Neural cell (in vitro differentiated cells): Measurements from ENCODE around the gene SMU1. TPM values are rescaled to one million over a fixed set of nuclear protein-coding genes. Genes with fewer than 3 reads are reported as not detected.

Experiments
- H2AFZ ChIP-seq: fragments of 200-600, 300-800 bp; sonication (generic), shearing (Covaris generic); 2 replicates; pipeline ENCODE4 v1.6.0; 2014; ENCODE audit warnings: low read depth, mild to moderate bottlenecking, antibody characterized with exemption, low read length, moderate library complexity
- H3F3A ChIP-seq: fragments of 200-600 bp; shearing (Covaris generic); 2 replicates; pipeline ENCODE4 v1.6.1; 2016; ENCODE audit warnings: mild to moderate bottlenecking, moderate library complexity, mixed read lengths, antibody characterized with exemption, low read length; ENCODE audit not compliant: insufficient read depth, poor library complexity, severe bottlenecking
- H3K27ac ChIP-seq: fragments of 200-600, 300-800 bp; sonication (generic), shearing (Covaris generic); 2 replicates; pipeline ENCODE4 v1.5.1; 2014; ENCODE audit warnings: mild to moderate bottlenecking, low read length, moderate library complexity
- H3K27me3 ChIP-seq: fragments of 300-800, 200-600 bp; sonication (generic), shearing (Covaris generic); 2 replicates; pipeline ENCODE4 v1.6.0; 2014; ENCODE audit warnings: mild to moderate bottlenecking, low read depth, low read length, moderate library complexity; ENCODE audit not compliant: insufficient read depth
- H3K36me3 ChIP-seq: fragments of 300-800, 200-600 bp; sonication (generic), shearing (Covaris generic); 2 replicates; pipeline ENCODE4 v1.5.1; 2014; ENCODE audit warnings: mild to moderate bottlenecking, antibody characterized with exemption, low read length, moderate library complexity; ENCODE audit not compliant: insufficient read depth
- H3K4me2 ChIP-seq: fragments of 300-800, 200-600 bp; sonication (generic), shearing (Covaris generic); 2 replicates; pipeline ENCODE4 v1.6.0; 2014; ENCODE audit warnings: mild to moderate bottlenecking, low read length
- H3K4me3 ChIP-seq: fragments of 300-800, 200-600 bp; sonication (generic), shearing (Covaris generic); 2 replicates; pipeline ENCODE4 v1.5.1; 2014; ENCODE audit warnings: mild to moderate bottlenecking, low read length, moderate library complexity
- H3K79me2 ChIP-seq: fragments of 200-600 bp; shearing (Covaris generic); replicated peaks from 2 replicates; pipeline ENCODE4 v1.6.0; 2014; ENCODE audit warnings: mild to moderate bottlenecking, low read length, moderate library complexity; ENCODE audit not compliant: insufficient read depth
- H3K9ac ChIP-seq: fragments of 300-800, 200-600 bp; sonication (generic), shearing (Covaris generic); 2 replicates; pipeline ENCODE4 v1.6.1; 2016; ENCODE audit warnings: mild to moderate bottlenecking, low read length, mixed read lengths
- H3K9me2 ChIP-seq: fragments of 200-600 bp; shearing (Covaris generic); 2 replicates; pipeline ENCODE4 v1.6.1; 2016; ENCODE audit warnings: mild to moderate bottlenecking, low read length, mixed read lengths; ENCODE audit not compliant: insufficient read depth
- H3K9me3 ChIP-seq: fragments of 200-600, 300-800 bp; sonication (generic), shearing (Covaris generic); 2 replicates; pipeline ENCODE4 v1.6.1; 2016; ENCODE audit warnings: mild to moderate bottlenecking, mixed run types, low read length, moderate library complexity, mixed read lengths
- H4K20me1 ChIP-seq: fragments of 200-600 bp; shearing (Covaris generic); 2 replicates; pipeline ENCODE4 v1.6.1; 2016; ENCODE audit warnings: mild to moderate bottlenecking, mixed run types; ENCODE audit not compliant: insufficient read depth
- EP300 ChIP-seq: fragments of 450-650 bp; conservative IDR thresholded peaks from 2 replicates; pipeline ENCODE4 v1.6.1; 2014; ENCODE audit warnings: antibody characterized with exemption, mild to moderate bottlenecking, moderate library complexity; ENCODE audit not compliant: poor library complexity, severe bottlenecking
- EZH2 ChIP-seq: fragments of 200-600, 300-800 bp; shearing (Covaris generic), sonication (generic); IDR thresholded peaks from 2 replicates; pipeline ENCODE4 v1.6.1; 2014; ENCODE audit warnings: antibody characterized with exemption, low read length, borderline replicate concordance, mild to moderate bottlenecking; ENCODE audit not compliant: insufficient read depth, poor library complexity, severe bottlenecking
- MXI1 ChIP-seq: fragments of 450-650 bp; conservative IDR thresholded peaks from 2 replicates; pipeline ENCODE4 v1.6.1; 2014; ENCODE audit warnings: antibody characterized with exemption, mild to moderate bottlenecking; ENCODE audit not compliant: poor library complexity, severe bottlenecking
- POLR2AphosphoS5 ChIP-seq: IDR thresholded peaks from 2 replicates; pipeline ENCODE4 v1.6.1; 2012
- RAD21 ChIP-seq: fragments of 450-650 bp; conservative IDR thresholded peaks from 2 replicates; pipeline ENCODE4 v1.6.1; 2014; ENCODE audit warnings: antibody characterized with exemption, mild to moderate bottlenecking, moderate library complexity
- SMC3 ChIP-seq: fragments of 450-650 bp; conservative IDR thresholded peaks from 2 replicates; pipeline ENCODE4 v1.6.1; 2014; ENCODE audit warnings: antibody characterized with exemption, mild to moderate bottlenecking, moderate library complexity; ENCODE audit not compliant: poor library complexity
- TAF1 ChIP-seq: IDR thresholded peaks from 2 replicates; pipeline ENCODE4 v1.6.1; 2012; ENCODE audit warnings: low read depth
- polyA plus RNA-seq: library from polyadenylated mRNA; depleted of rRNA; stranded (reverse); fragments of >200 nt; gene quantifications from 2 replicates; pipeline ENCODE4 v1.2.3, GENCODE V29; 2014
- TF ChIP-seq, protein P1 (sequence below): IDR thresholded peaks from 2 replicates; pipeline ENCODE4 v1.6.1; 2012; ENCODE audit warnings: borderline replicate concordance
- TF ChIP-seq, protein P2 (sequence below): fragments of 450-650 bp; IDR thresholded peaks from 2 replicates; pipeline ENCODE4 v1.5.1; 2014; ENCODE audit warnings: antibody characterized with exemption, mild to moderate bottlenecking, moderate library complexity; ENCODE audit not compliant: poor library complexity, severe bottlenecking

The SMU1 gene
- polyA plus RNA-seq, 1 donor from 2014 or later, result 27.4 TPM

DNA sequence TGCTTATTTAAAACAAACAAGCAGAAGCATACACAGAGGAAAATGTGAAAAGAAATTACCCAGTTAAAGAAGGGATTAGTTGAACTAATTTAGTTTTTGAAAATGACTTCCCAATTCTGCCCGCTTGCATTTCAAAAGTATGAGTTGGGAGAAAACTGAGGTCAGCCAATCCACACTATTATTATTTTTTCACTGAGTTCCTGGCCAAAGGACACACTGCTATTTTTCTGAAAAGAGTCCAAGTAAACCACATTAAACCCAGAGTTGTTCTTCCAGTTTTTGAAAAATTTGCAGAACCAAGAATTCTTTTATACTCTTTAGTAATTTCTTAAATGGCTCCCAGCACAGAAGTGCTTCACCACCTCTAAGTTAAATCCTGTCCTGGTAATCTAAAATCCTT, 7.5 kb downstream of the SMU1 start:
- Histone ChIP-seq H4K20me1 (no peaks in the 10 kb centered on the region), H3K4me2 (no peak overlapping the region), H3K9me3 (no peaks in the 10 kb centered on the region), H2AFZ (no peak overlapping the region), H3K9me2 (no peaks in the 10 kb centered on the region), H3F3A (no peaks in the 10 kb centered on the region), H3K27me3 (no peaks in the 10 kb centered on the region), H3K4me3 (no peak overlapping the region), H3K79me2 (peaks cover 7% of the 10 kb centered on the region), H3K27ac (no peak overlapping the region), H3K36me3 (no peaks in the 10 kb centered on the region), H3K9ac (no peak overlapping the region)
- TF ChIP-seq MXI1 (no peak), POLR2AphosphoS5 (no peak)
- TF ChIP-seq, protein P1, sequence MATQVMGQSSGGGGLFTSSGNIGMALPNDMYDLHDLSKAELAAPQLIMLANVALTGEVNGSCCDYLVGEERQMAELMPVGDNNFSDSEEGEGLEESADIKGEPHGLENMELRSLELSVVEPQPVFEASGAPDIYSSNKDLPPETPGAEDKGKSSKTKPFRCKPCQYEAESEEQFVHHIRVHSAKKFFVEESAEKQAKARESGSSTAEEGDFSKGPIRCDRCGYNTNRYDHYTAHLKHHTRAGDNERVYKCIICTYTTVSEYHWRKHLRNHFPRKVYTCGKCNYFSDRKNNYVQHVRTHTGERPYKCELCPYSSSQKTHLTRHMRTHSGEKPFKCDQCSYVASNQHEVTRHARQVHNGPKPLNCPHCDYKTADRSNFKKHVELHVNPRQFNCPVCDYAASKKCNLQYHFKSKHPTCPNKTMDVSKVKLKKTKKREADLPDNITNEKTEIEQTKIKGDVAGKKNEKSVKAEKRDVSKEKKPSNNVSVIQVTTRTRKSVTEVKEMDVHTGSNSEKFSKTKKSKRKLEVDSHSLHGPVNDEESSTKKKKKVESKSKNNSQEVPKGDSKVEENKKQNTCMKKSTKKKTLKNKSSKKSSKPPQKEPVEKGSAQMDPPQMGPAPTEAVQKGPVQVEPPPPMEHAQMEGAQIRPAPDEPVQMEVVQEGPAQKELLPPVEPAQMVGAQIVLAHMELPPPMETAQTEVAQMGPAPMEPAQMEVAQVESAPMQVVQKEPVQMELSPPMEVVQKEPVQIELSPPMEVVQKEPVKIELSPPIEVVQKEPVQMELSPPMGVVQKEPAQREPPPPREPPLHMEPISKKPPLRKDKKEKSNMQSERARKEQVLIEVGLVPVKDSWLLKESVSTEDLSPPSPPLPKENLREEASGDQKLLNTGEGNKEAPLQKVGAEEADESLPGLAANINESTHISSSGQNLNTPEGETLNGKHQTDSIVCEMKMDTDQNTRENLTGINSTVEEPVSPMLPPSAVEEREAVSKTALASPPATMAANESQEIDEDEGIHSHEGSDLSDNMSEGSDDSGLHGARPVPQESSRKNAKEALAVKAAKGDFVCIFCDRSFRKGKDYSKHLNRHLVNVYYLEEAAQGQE, result no peak

GRCh38 chr9:33065157-33066076, 11.1 kb downstream of the SMU1 start:
- H3K27me3 ChIP-seq, result no peaks in the 10 kb centered on the region
- no peak for TF ChIP-seq EP300
- TF ChIP-seq EZH2, result no peak
- no peak for TF ChIP-seq MXI1
- no peak for TF ChIP-seq POLR2AphosphoS5
- no peak for TF ChIP-seq RAD21
- no peak for TF ChIP-seq TAF1
- no peak for TF ChIP-seq SMC3
- TF ChIP-seq, protein P1, result no peak
- TF ChIP-seq, protein P2, sequence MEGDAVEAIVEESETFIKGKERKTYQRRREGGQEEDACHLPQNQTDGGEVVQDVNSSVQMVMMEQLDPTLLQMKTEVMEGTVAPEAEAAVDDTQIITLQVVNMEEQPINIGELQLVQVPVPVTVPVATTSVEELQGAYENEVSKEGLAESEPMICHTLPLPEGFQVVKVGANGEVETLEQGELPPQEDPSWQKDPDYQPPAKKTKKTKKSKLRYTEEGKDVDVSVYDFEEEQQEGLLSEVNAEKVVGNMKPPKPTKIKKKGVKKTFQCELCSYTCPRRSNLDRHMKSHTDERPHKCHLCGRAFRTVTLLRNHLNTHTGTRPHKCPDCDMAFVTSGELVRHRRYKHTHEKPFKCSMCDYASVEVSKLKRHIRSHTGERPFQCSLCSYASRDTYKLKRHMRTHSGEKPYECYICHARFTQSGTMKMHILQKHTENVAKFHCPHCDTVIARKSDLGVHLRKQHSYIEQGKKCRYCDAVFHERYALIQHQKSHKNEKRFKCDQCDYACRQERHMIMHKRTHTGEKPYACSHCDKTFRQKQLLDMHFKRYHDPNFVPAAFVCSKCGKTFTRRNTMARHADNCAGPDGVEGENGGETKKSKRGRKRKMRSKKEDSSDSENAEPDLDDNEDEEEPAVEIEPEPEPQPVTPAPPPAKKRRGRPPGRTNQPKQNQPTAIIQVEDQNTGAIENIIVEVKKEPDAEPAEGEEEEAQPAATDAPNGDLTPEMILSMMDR, result no peak
- no peak overlapping the region for H3K4me2 ChIP-seq
- H3K9ac ChIP-seq, result no peak overlapping the region
- H3K9me2 ChIP-seq, result no peaks in the 10 kb centered on the region
- H3K9me3 ChIP-seq, result no peaks in the 10 kb centered on the region
- no peaks in the 10 kb centered on the region for H4K20me1 ChIP-seq
- H3K27ac ChIP-seq, result no peak overlapping the region
- peaks cover 8% of the 10 kb centered on the region for H3K36me3 ChIP-seq
- no peaks in the 10 kb centered on the region for H3F3A ChIP-seq
- no peak overlapping the region for H2AFZ ChIP-seq
- no peaks in the 10 kb centered on the region for H3K79me2 ChIP-seq
- H3K4me3 ChIP-seq, result no peak overlapping the region
